GM21737 (cell line): Measurements from ENCODE around the gene RAB10.
"Not testable (repeated sequence)": the region's sequence is repeated elsewhere in the genome, so short reads cannot be mapped to it uniquely, and the experiment has no call there.

Experiments
- ATAC-seq: cut with Tn5 transposase; IDR thresholded peaks from one replicate; pipeline ENCODE4 v1.9.1; 2021; ENCODE audit warnings: mild to moderate bottlenecking, moderate library complexity; ENCODE audit not compliant: unreplicated experiment

The RAB10 gene

DNA sequence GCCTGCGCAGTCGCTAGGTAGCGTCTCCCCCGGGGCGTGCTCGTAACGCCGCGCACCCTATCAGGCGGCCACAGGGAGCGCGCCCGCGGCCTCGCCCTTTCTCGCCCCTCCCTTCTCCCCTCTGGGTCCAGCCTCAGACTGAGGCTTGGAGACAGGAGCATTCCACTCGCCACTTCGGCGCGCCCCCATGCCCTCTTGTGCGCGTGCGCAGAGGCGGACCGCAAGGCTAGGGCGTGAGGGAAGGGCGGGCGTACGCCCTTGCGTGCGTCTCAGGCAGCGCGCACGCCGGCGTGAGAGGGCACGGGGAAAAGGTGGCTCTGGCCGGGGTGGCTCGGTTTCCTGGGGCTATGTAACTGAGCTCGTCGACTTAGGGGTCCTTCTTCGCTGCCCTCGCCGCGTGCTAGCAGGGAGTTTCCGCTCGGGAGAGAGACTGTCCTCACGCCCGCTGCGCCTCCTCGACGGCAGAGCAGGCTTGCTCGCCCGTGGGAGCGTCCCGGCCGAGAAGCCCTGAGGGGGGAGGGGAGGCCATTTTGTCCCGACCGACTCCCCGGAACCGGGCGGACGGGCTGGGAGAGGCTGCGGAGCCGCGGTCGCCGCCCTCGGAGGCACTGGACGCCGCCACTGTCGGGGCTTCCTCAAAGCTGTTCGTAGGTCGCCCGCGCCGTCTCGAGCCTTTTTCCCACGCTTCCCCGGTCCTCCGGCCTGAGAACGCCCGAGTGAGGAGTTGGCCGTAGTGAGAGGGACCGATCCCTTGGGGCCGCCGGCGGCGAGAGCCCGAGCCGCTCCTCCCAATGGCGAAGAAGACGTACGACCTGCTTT, at the start of gene RAB10:
Gene RAB10, plus strand, starts transcription at position 267 of the 819 bp plus-strand sequence. Its CDS starts 525 bp downstream, at position 792.
- ATAC-seq: peak; percentile 92

- ATAC-seq: no peak
Measured at GRCh38 chr2:25988134-25988533, 45.8 kb upstream of the RAB10 start.

DNA sequence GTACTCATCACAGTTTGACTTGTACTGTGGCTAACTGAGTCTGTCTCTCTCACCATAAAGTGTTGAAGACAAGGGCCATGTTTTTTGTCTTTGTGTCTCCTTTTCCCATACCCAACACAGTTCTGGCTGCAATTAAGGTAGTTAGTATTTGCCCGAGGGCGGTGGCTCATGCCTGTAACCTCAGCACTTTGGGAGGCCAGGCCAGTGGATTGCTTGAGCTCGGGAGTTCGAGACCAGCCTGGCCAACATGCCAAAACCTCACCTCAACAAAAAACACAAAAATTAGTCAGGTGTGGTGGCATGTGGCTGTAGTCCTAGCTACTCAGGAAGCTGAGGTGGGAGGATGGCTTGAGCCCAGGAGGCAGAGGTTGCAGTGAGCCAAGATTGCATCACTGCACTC, 44.7 kb upstream of the RAB10 start:
- ATAC-seq: no peak

- ATAC-seq: no peak
Measured at GRCh38 chr2:25991965-25992364, 41.9 kb upstream of the RAB10 start.

DNA sequence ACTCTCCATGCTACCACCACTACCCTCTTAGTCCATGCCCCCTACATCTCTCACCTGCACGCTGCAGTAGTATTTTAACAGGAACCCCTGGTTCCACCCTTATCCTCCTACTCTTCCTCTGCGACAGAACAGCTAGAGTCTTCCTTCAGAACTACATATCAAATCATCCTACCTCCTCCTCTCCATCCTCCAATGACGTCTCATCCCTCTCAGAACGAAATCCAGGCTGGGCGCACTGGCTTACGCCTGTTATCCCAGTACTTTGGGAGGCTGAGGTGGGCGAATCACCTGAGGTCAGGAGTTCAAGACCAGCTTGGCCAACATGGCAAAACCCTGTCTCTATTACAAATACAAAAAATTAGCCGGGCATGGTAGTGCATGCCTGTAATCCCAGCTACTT, 41.3 kb upstream of the RAB10 start:
- ATAC-seq: no peak

DNA sequence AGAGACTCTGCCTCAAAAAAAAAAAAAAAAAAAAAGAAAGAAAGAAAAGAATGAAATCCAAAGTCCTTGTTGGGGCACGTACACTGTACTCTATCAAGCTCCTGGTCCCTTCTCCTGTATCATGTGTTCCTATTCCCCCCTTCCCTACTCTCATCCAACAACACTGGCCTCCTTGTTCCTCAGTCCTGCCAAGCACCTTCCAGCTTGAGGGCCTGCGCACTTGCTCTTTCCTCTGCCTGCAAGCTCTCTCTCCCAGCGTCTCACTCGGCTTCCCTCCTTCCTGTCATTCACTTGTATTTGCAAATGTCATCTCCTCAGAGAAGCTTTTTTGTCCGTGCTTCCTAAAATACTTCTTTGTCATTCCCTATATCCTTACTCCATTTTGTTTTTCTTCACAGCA, 40.8 kb upstream of the RAB10 start:
- ATAC-seq: no peak

DNA sequence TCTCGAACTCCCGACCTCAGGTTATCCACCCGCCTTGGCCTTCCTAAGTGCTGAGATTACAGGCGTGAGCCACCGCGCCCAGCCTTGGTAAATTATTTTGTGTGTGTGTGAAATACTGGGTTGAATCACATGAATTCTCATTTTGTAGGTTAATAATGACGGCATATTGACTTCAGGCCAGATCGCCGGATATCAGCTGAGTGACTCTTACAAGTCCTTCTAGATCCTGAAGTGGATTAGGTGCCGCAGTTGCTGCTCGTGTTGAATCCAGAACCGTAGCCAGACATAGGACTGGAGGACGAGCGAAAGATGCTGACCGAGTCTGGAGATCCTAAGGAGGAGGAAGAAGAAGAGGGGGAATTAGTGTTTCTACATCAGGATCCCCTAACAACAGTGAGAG, 39.4 kb upstream of the RAB10 start:
- ATAC-seq: no peak

GRCh38 chr2:25996844-25997243, 37.0 kb upstream of the RAB10 start:
- no peak for ATAC-seq

DNA sequence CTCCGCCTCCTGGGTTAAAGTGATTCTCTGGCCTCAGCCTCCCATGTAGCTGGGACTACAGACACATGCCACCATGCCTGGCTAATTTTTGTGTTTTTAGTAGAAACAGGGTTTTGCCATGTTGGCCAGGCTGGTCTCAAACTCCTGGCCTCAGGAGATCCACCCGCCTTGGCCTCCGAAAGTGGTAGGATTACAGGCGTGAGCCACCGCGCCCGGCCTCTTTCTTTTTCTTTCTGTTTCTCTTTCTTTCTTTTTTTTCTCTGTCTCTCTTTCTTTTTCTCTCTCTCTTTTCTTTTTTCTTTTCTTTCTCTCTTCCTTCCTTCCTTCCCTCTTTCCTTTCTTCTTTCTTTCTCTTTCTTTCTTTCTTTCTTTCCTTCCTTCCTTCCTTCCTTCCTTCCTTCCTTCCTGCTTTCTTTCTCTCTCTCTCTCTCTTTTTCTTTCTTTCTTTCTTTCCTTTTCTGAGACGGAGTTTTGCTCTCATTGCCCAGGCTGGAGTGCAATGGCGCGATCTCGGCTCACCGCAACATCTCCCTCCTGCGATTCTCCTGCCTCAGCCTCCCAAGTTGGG, 35.0 kb upstream of the RAB10 start:
- not testable (repeated sequence) for ATAC-seq

DNA sequence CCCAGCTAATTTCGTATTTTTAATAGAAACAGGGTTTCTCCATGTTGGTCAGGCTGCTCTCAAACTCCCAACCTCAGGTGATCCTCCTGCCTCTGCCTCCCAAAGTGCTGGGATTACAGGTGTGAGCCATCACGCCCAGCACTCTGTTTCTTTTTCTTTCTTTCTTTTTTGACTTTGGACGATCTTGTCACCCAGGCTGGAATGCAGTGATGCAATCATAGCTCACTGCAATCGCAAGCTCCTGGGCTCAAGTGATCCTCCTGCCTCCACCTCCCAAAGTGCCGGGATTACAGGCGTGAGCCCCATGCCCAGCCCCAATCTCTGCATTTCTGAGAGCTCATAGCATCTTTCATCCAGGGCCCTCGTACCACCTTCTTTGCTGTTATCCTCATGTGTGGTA, 34.5 kb upstream of the RAB10 start:
- ATAC-seq: not testable (repeated sequence)

DNA sequence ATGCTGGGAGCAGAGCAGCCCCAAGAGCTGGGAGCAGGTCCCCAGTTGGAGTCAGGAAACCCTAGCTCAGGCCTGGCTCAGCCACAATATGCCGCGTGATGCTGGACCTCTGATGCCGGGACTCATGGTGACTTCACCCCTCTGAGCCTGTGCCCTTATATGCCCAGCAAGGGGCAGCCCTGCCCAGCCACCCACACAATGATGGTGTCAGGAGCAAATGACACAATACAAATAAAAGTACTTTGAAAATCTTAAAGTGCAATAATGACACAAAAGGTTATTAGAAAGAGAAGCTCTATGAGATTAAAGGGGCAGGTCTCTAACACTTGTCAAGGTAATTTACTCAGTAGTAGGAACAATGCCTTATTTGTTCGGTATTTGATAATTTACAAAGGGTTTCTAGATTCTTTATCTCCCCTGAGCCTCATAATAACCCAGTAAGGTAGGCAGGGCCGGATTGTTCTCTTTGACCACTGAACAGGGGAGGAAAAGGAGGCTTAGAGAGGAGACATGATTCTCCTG, 33.3 kb upstream of the RAB10 start:
- ATAC-seq: no peak

GRCh38 chr2:26001743-26002351, 32.0 kb upstream of the RAB10 start:
- ATAC-seq: no peak

GRCh38 chr2:26002632-26003310, 31.1 kb upstream of the RAB10 start:
- ATAC-seq: no peak

DNA sequence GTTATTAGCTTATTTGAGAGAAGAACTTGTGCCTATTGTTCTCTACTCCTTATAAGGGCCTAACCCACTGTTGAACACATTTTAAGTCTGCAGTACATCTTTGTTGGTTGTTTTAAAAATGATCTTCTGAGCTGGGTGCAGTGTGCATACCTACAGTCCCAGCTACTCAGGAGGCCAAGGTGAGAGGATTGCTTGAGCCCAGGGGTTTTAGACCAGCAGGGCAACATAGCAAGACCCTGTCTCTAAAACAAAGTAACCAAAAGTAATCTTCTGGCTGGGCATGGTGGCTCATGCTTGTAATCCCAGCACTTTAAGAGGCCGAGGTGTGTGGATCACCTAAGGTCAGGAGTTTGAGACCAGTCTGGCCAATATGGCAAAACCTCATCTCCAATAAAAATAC, 25.8 kb upstream of the RAB10 start:
- no peak for ATAC-seq

GRCh38 chr2:26008851-26009566, 24.9 kb upstream of the RAB10 start:
- no peak for ATAC-seq

DNA sequence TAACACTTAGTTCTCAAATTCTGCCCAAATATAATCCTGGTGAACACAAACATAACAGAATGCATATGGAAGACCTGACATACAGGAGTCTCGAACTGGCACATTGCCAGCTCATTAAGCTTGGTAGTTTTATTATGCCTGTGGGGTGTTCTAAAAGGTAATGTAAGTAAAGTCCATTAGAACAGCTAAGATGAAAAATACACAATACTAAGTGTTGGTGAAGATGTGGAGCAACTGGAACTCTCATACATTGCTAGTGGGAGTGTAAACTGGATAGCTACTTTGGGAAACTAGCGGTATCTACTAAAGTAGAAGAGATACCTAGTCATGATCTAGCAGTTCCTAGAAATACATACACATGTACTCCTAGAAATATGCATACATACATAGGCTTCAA, 24.3 kb upstream of the RAB10 start:
- no peak for ATAC-seq

DNA sequence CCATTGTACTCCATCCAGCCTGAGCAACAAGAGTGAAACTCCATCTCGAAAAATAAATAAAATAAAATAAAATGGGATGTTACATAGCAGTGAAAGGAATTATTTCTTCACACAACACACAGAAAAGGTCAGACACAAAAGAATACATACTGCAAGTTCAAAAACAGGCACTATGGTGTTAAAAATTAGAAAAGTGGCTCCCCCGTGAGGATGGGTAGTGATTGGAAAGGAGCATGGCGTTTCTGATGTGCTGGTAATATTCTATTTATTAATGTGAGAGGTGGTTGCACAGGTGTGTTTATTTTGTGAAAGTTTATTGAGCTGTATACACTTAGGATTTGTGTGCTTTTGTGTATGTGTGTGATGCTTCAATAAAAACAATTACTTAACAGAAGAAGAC, 22.9 kb upstream of the RAB10 start:
- no peak for ATAC-seq

GRCh38 chr2:26011609-26011989, 22.3 kb upstream of the RAB10 start:
- no peak for ATAC-seq

- ATAC-seq: no peak
Measured at GRCh38 chr2:26011990-26012856, 21.7 kb upstream of the RAB10 start.

DNA sequence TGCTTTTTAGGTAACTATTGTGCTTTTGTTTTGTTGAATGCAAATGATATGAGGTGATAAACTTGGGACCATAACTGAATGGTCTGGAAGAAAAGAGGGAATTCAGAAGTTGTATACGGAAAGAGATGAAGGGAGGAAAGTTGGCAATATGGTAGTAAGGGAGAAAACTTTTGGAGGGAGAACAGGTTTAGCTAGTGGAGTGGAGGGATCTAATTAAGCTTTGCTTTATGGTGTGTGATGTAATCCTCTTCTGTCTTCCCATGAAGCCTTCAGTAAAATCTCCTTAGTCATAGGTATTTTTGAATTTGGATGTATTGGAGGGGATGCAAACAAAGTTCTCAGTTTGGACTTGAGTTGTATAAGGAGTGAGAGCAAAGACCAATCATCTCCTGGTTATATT, 20.2 kb upstream of the RAB10 start:
- ATAC-seq: no peak
